ENCODE data around the gene STRN3. TPM values are rescaled to one million over a fixed set of nuclear protein-coding genes. Genes with fewer than 3 reads are reported as not detected.

The STRN3 gene
- total RNA-seq, 4 donors from 2014 or later = 34.8 to 52.6 (median 42.4) TPM

DNA sequence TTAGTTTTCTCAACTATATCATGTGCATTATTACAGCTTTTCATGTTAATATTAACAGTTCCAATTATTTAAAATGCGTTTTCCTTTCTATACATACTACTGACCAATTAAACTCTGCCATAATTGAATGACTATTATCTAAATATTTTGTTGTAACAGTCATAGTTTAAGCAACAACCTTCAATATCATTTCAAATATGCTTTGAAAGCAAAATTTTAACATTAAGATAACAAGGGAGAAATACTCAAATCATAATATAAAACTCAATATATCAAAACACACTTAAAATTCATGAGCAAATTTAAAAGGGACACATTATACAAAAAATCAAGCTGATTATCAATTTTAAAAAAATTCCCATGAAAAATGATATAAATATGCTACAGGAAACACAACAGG is 111.4 kb downstream of the STRN3 start:
- TF ChIP-seq, protein P1, sequence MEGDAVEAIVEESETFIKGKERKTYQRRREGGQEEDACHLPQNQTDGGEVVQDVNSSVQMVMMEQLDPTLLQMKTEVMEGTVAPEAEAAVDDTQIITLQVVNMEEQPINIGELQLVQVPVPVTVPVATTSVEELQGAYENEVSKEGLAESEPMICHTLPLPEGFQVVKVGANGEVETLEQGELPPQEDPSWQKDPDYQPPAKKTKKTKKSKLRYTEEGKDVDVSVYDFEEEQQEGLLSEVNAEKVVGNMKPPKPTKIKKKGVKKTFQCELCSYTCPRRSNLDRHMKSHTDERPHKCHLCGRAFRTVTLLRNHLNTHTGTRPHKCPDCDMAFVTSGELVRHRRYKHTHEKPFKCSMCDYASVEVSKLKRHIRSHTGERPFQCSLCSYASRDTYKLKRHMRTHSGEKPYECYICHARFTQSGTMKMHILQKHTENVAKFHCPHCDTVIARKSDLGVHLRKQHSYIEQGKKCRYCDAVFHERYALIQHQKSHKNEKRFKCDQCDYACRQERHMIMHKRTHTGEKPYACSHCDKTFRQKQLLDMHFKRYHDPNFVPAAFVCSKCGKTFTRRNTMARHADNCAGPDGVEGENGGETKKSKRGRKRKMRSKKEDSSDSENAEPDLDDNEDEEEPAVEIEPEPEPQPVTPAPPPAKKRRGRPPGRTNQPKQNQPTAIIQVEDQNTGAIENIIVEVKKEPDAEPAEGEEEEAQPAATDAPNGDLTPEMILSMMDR (IDR thresholded peaks at IDR 0.05; ENCODE audit: low read depth) = no peak

GRCh38 chr14:30908826-30909225 is 117.4 kb downstream of the STRN3 start:
- TF ChIP-seq, protein P1 (IDR thresholded peaks at IDR 0.05; ENCODE audit: low read depth) = no peak

- TF ChIP-seq, protein P1 (IDR thresholded peaks at IDR 0.05; ENCODE audit: low read depth) = no peak
These were observed 118.5 kb downstream of the STRN3 start for GRCh38 chr14:30907659-30908057.

DNA sequence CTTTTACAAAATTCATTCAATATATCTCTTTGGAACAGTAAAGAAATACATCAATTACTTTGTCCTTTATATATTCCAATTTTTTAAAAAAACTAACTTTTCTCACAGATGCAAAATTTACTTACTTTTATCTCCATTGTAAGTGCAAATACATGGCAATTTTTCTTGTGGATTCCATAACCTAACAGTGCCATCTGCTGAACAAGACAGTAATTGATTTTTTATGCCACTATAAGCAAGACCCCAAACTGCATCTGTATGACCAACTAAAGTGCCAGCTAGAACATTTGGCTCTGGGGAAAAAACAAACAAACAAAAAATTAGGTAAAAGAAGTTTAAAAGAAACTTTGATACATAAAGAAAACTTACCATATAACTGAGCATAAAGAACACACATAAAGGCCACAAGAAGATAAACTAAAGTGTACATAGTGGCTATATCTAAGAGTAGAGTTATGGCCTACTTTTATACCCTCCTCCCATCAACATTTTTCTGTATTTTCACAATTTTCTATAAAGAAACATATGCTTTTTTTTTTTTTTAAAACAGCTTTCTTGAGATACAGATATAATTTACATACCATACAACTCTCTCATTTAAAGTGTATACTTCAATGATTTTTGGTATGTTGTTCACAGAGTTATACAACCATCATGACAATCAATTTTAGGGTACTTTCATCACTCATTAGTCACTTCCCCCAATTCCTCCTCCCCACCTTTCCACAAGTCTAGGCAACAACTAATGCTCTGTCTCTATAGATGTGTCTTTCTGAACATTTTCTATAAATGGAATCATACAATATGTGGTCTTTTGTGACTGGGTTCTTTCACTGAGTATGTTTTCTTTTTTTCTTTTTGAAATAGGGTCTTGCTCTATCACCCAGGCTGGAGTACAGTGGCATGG is 119.2 kb downstream of the STRN3 start:
- TF ChIP-seq, protein P1 (IDR thresholded peaks at IDR 0.05; ENCODE audit: low read depth) = no peak

DNA sequence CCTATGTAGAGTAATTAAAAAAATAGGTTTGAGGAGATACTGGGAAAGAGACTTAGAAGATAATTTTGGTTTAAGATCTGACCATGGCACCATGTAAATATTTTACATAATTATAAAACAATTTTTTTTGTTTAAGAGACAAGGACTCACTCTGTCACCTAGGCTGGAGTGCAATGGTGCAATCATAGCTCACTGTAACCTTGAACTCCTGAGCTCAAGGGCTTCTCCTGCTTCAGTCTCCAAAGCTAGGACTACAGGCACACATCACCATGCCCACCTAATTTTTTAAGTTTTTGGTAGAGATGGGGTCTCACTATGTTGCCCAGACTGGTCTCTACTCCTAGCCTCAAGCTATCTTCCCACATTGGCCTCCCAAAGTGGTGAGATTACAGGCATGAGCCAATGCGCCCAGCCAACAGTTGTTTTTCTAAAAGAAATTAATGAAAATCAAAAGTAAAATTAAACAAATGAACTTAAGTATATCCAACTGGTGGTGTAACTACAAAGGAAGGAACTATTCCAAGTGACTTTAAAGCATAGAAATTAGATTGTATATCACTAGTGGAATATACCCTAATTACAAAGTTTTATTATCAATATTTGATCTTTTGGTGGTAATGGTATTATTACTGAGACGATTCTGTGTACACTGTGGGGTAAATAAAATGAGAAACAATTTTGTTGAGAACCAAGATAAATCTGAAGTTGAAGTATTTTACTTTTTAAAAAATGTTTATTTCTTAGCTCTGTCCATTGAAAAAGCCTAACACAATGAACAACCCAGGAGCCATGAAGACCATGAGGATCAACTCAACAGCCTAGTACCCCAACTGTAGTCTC is 122.7 kb downstream of the STRN3 start:
- TF ChIP-seq, protein P1 (IDR thresholded peaks at IDR 0.05; ENCODE audit: low read depth) = no peak

DNA sequence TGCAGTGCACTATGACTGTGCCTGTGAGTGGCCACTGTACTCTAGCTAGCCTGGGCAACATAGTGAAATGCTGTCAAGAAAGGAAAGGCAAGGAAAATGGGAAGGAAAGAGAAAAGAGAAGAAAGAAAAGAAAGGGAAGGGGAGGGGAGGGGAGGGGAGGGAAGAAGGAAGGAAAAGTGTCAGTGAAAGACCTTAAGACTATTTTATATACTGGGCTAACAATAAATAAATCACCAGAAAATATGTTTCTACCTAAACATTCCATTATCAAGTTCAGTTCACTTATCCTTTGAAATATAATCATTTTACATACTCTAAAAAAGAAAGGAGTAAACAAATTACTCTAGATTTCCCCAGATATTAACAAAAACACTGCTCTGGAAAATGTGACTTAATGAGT is 129.7 kb downstream of the STRN3 start:
- TF ChIP-seq, protein P1 (IDR thresholded peaks at IDR 0.05; ENCODE audit: low read depth) = no peak
